ENCODE results near the gene RRBP1.

The RRBP1 gene

GRCh38 chr20:17590245-17590644, 91.8 kb downstream of the RRBP1 start:
- Histone ChIP-seq H3K4me3 (ENCODE audit: low read length) (no peak overlapping the region), H3K9ac (ENCODE audit: low read length) (no peak overlapping the region), H3K36me3 (replicated peaks; ENCODE audit: insufficient read depth, low read length) (no peaks in the 10 kb centered on the region), H3K27me3 (replicated peaks; ENCODE audit: insufficient read depth, low read length) (no peaks in the 10 kb centered on the region), H3K4me1 (ENCODE audit: low read length) (no peaks in the 10 kb centered on the region), H4K20me1 (ENCODE audit: insufficient read depth, low read length) (no peaks in the 10 kb centered on the region), H3K9me3 (replicated peaks; ENCODE audit: insufficient read depth, low read length) (no peaks in the 10 kb centered on the region), H3K79me2 (ENCODE audit: low read length) (peaks cover 64% of the 10 kb centered on the region), H3K9me2 (replicated peaks; ENCODE audit: insufficient read depth, low read length) (no peaks in the 10 kb centered on the region), H3F3A (ENCODE audit: insufficient read depth, low read length) (no peaks in the 10 kb centered on the region), H3K27ac (ENCODE audit: low read length) (no peak overlapping the region), H3K4me2 (ENCODE audit: low read depth, low read length) (no peak overlapping the region), H2AFZ (ENCODE audit: low read length) (no peak overlapping the region)
- no peak for TF ChIP-seq EZH2phosphoT487 (IDR thresholded peaks at IDR 0.05; ENCODE audit: low read length)
- TF ChIP-seq CTCF (IDR thresholded peaks at IDR 0.05; ENCODE audit: low read length), result no peak
- no peak for TF ChIP-seq EZH2 (optimal IDR thresholded peaks at IDR 0.05; ENCODE audit: low read depth, low read length)
- DNase-seq, result no peak

GRCh38 chr20:17589161-17589834, 92.7 kb downstream of the RRBP1 start:
- no peak for DNase-seq
- Histone ChIP-seq H3K79me2 (ENCODE audit: low read length) (peaks cover 61% of the 10 kb centered on the region), H3K27me3 (replicated peaks; ENCODE audit: insufficient read depth, low read length) (no peaks in the 10 kb centered on the region), H3K9ac (ENCODE audit: low read length) (no peak overlapping the region), H3K4me2 (ENCODE audit: low read depth, low read length) (no peak overlapping the region), H3K9me3 (replicated peaks; ENCODE audit: insufficient read depth, low read length) (no peaks in the 10 kb centered on the region), H3F3A (ENCODE audit: insufficient read depth, low read length) (no peaks in the 10 kb centered on the region), H3K36me3 (replicated peaks; ENCODE audit: insufficient read depth, low read length) (no peaks in the 10 kb centered on the region), H2AFZ (ENCODE audit: low read length) (no peak overlapping the region), H3K4me1 (ENCODE audit: low read length) (no peaks in the 10 kb centered on the region), H3K9me2 (replicated peaks; ENCODE audit: insufficient read depth, low read length) (no peaks in the 10 kb centered on the region), H4K20me1 (ENCODE audit: insufficient read depth, low read length) (no peaks in the 10 kb centered on the region), H3K4me3 (ENCODE audit: low read length) (no peak overlapping the region), H3K27ac (ENCODE audit: low read length) (no peak overlapping the region)
- TF ChIP-seq EZH2 (optimal IDR thresholded peaks at IDR 0.05; ENCODE audit: low read depth, low read length), result no peak
- TF ChIP-seq EZH2phosphoT487 (IDR thresholded peaks at IDR 0.05; ENCODE audit: low read length), result no peak
- no peak for TF ChIP-seq CTCF (IDR thresholded peaks at IDR 0.05; ENCODE audit: low read length)

GRCh38 chr20:17587824-17588223, 94.2 kb downstream of the RRBP1 start:
- no peak overlapping the region for H3K4me2 ChIP-seq (ENCODE audit: low read depth, low read length)
- H2AFZ ChIP-seq (ENCODE audit: low read length), result no peak overlapping the region
- no peaks in the 10 kb centered on the region for H3K36me3 ChIP-seq (replicated peaks; ENCODE audit: insufficient read depth, low read length)
- no peaks in the 10 kb centered on the region for H3K4me1 ChIP-seq (ENCODE audit: low read length)
- no peak for TF ChIP-seq EZH2 (optimal IDR thresholded peaks at IDR 0.05; ENCODE audit: low read depth, low read length)
- no peak for TF ChIP-seq CTCF (IDR thresholded peaks at IDR 0.05; ENCODE audit: low read length)
- no peak for TF ChIP-seq EZH2phosphoT487 (IDR thresholded peaks at IDR 0.05; ENCODE audit: low read length)
- no peak overlapping the region for H3K27ac ChIP-seq (ENCODE audit: low read length)
- no peaks in the 10 kb centered on the region for H3K27me3 ChIP-seq (replicated peaks; ENCODE audit: insufficient read depth, low read length)
- no peak for DNase-seq
- no peak overlapping the region for H3K9ac ChIP-seq (ENCODE audit: low read length)
- no peaks in the 10 kb centered on the region for H3K9me3 ChIP-seq (replicated peaks; ENCODE audit: insufficient read depth, low read length)
- no peaks in the 10 kb centered on the region for H3F3A ChIP-seq (ENCODE audit: insufficient read depth, low read length)
- H4K20me1 ChIP-seq (ENCODE audit: insufficient read depth, low read length), result no peaks in the 10 kb centered on the region
- H3K79me2 ChIP-seq (ENCODE audit: low read length), result peaks cover 63% of the 10 kb centered on the region
- H3K4me3 ChIP-seq (ENCODE audit: low read length), result no peak overlapping the region
- no peaks in the 10 kb centered on the region for H3K9me2 ChIP-seq (replicated peaks; ENCODE audit: insufficient read depth, low read length)
